Measurements from ENCODE around the gene COL26A1.

Gene COL26A1

GRCh38 chr7:101591504-101591903 is 228.8 kb downstream of the COL26A1 start:
- Histone ChIP-seq H3K36me3 (ENCODE audit: insufficient read depth, low read length) (no peaks in the 10 kb centered on the region), H3K4me3 (no peak overlapping the region), H3K9ac (ENCODE audit: insufficient read length) (no peak overlapping the region), H3K27ac (no peak overlapping the region), H3K9me3 (ENCODE audit: low read depth, low read length) (no peaks in the 10 kb centered on the region)
- no peak for DNase-seq (ENCODE audit: low read depth, low spot score)
- no peak for TF ChIP-seq FOXP2 (optimal IDR thresholded peaks at IDR 0.05; ENCODE audit: control extremely low read depth, extremely low read length, insufficient read depth)
- no peak for TF ChIP-seq POLR2AphosphoS5 (IDR thresholded peaks at IDR 0.05; ENCODE audit: borderline replicate concordance, low read depth, low read length)
- no peak for TF ChIP-seq EZH2 (IDR thresholded peaks at IDR 0.05)

DNA sequence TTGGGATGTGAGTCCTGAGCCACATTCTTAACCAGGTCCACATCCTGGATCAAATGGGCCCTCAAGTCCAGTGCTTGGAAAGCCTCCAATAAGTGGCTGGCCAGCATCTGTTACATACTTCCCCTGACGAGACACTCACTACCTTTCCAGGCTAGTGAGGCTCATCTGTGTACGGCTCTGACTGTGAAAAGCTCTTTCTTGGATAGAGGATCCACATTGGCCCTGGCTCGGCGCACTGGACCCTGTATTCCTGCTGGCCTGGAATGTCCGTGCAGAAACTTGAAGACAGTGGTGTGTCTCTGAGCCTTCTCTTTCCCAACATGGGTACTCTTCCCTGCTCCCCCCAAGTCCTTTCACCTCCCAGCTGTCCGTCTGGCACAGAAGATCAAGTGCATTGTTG is 230.9 kb downstream of the COL26A1 start:
- no peaks in the 10 kb centered on the region for H3K9me3 ChIP-seq (ENCODE audit: low read depth, low read length)
- DNase-seq (ENCODE audit: low read depth, low spot score) = no peak
- no peaks in the 10 kb centered on the region for H3K36me3 ChIP-seq (ENCODE audit: insufficient read depth, low read length)
- H3K4me3 ChIP-seq = no peak overlapping the region
- H3K9ac ChIP-seq (ENCODE audit: insufficient read length) = no peak overlapping the region
- no peak overlapping the region for H3K27ac ChIP-seq
- TF ChIP-seq POLR2AphosphoS5 (IDR thresholded peaks at IDR 0.05; ENCODE audit: borderline replicate concordance, low read depth, low read length) (no peak), EZH2 (IDR thresholded peaks at IDR 0.05) (no peak), FOXP2 (optimal IDR thresholded peaks at IDR 0.05; ENCODE audit: control extremely low read depth, extremely low read length, insufficient read depth) (no peak)

- no peaks in the 10 kb centered on the region for H3K36me3 ChIP-seq (ENCODE audit: insufficient read depth, low read length)
- DNase-seq (ENCODE audit: low read depth, low spot score) = no peak
- no peak overlapping the region for H3K27ac ChIP-seq
- H3K9me3 ChIP-seq (ENCODE audit: low read depth, low read length) = no peaks in the 10 kb centered on the region
- TF ChIP-seq EZH2 (IDR thresholded peaks at IDR 0.05) = no peak
- no peak for TF ChIP-seq POLR2AphosphoS5 (IDR thresholded peaks at IDR 0.05; ENCODE audit: borderline replicate concordance, low read depth, low read length)
- no peak for TF ChIP-seq FOXP2 (optimal IDR thresholded peaks at IDR 0.05; ENCODE audit: control extremely low read depth, extremely low read length, insufficient read depth)
- H3K9ac ChIP-seq (ENCODE audit: insufficient read length) = no peak overlapping the region
- no peak overlapping the region for H3K4me3 ChIP-seq
Measured at GRCh38 chr7:101594790-101595189, 232.1 kb downstream of the COL26A1 start.

DNA sequence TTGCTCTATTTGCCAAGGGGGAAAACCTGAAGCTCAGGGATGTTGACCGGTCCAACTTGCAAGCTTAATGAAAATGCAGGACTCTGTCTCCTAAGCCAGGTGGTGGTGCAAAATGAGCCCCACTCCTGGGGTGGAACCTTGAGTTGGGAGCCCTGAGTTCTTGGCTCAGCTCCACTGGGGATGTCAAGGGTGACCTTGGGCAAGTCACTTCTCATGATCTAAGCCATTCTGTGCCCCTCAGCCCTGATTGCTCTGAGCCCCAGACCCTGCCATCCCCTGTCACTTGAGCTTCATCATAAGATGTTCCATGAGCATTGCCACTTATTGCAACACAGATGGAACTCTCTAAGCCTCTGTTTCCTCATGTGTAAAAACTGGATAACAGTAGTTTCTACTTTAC is 232.6 kb downstream of the COL26A1 start:
- no peak overlapping the region for H3K27ac ChIP-seq
- H3K9ac ChIP-seq (ENCODE audit: insufficient read length) = no peak overlapping the region
- H3K4me3 ChIP-seq = no peak overlapping the region
- TF ChIP-seq FOXP2 (optimal IDR thresholded peaks at IDR 0.05; ENCODE audit: control extremely low read depth, extremely low read length, insufficient read depth) = no peak
- no peak for TF ChIP-seq EZH2 (IDR thresholded peaks at IDR 0.05)
- no peak for TF ChIP-seq POLR2AphosphoS5 (IDR thresholded peaks at IDR 0.05; ENCODE audit: borderline replicate concordance, low read depth, low read length)
- H3K36me3 ChIP-seq (ENCODE audit: insufficient read depth, low read length) = no peaks in the 10 kb centered on the region
- H3K9me3 ChIP-seq (ENCODE audit: low read depth, low read length) = no peaks in the 10 kb centered on the region
- no peak for DNase-seq (ENCODE audit: low read depth, low spot score)

- Histone ChIP-seq H3K27ac (no peak overlapping the region), H3K36me3 (ENCODE audit: insufficient read depth, low read length) (no peaks in the 10 kb centered on the region), H3K4me3 (no peak overlapping the region), H3K9me3 (ENCODE audit: low read depth, low read length) (no peaks in the 10 kb centered on the region), H3K9ac (ENCODE audit: insufficient read length) (no peak overlapping the region)
- no peak for DNase-seq (ENCODE audit: low read depth, low spot score)
- TF ChIP-seq POLR2AphosphoS5 (IDR thresholded peaks at IDR 0.05; ENCODE audit: borderline replicate concordance, low read depth, low read length) = no peak
- no peak for TF ChIP-seq EZH2 (IDR thresholded peaks at IDR 0.05)
- no peak for TF ChIP-seq FOXP2 (optimal IDR thresholded peaks at IDR 0.05; ENCODE audit: control extremely low read depth, extremely low read length, insufficient read depth)
Measured at GRCh38 chr7:101595766-101596537, 233.3 kb downstream of the COL26A1 start.

- H3K4me3 ChIP-seq = no peak overlapping the region
- no peaks in the 10 kb centered on the region for H3K9me3 ChIP-seq (ENCODE audit: low read depth, low read length)
- H3K27ac ChIP-seq = no peak overlapping the region
- no peak for TF ChIP-seq POLR2AphosphoS5 (IDR thresholded peaks at IDR 0.05; ENCODE audit: borderline replicate concordance, low read depth, low read length)
- TF ChIP-seq EZH2 (IDR thresholded peaks at IDR 0.05) = no peak
- TF ChIP-seq FOXP2 (optimal IDR thresholded peaks at IDR 0.05; ENCODE audit: control extremely low read depth, extremely low read length, insufficient read depth) = no peak
- H3K9ac ChIP-seq (ENCODE audit: insufficient read length) = no peak overlapping the region
- no peaks in the 10 kb centered on the region for H3K36me3 ChIP-seq (ENCODE audit: insufficient read depth, low read length)
- DNase-seq (ENCODE audit: low read depth, low spot score) = no peak
Measured at GRCh38 chr7:101596898-101597297, 234.2 kb downstream of the COL26A1 start.

DNA sequence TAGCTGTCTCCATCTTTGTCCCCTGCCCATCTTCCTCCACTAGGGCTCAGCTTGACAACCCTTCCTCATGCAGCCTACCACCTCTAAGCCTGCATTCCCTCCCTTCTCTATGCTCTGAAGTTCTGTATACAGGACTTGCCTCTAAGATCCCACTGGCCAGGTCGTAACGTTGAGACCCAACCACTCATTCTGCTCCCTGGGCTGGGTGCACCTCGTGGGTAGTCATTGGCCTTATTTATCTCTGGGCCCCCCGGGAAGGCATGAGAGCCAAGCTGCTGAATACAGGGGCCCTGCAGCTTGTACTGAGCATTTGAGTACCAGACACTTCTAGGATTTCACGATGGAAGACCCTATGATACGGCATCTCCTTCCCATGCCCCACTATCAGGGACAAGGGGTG is 235.3 kb downstream of the COL26A1 start:
- no peak for DNase-seq (ENCODE audit: low read depth, low spot score)
- H3K36me3 ChIP-seq (ENCODE audit: insufficient read depth, low read length) = no peaks in the 10 kb centered on the region
- no peak for TF ChIP-seq POLR2AphosphoS5 (IDR thresholded peaks at IDR 0.05; ENCODE audit: borderline replicate concordance, low read depth, low read length)
- TF ChIP-seq EZH2 (IDR thresholded peaks at IDR 0.05) = no peak
- no peak for TF ChIP-seq FOXP2 (optimal IDR thresholded peaks at IDR 0.05; ENCODE audit: control extremely low read depth, extremely low read length, insufficient read depth)
- H3K4me3 ChIP-seq = no peak overlapping the region
- no peak overlapping the region for H3K9ac ChIP-seq (ENCODE audit: insufficient read length)
- H3K27ac ChIP-seq = no peak overlapping the region
- no peaks in the 10 kb centered on the region for H3K9me3 ChIP-seq (ENCODE audit: low read depth, low read length)

- Histone ChIP-seq H3K9me3 (ENCODE audit: low read depth, low read length) (no peaks in the 10 kb centered on the region), H3K36me3 (ENCODE audit: insufficient read depth, low read length) (no peaks in the 10 kb centered on the region), H3K27ac (no peak overlapping the region), H3K9ac (ENCODE audit: insufficient read length) (no peak overlapping the region), H3K4me3 (no peak overlapping the region)
- no peak for TF ChIP-seq EZH2 (IDR thresholded peaks at IDR 0.05)
- no peak for TF ChIP-seq FOXP2 (optimal IDR thresholded peaks at IDR 0.05; ENCODE audit: control extremely low read depth, extremely low read length, insufficient read depth)
- TF ChIP-seq POLR2AphosphoS5 (IDR thresholded peaks at IDR 0.05; ENCODE audit: borderline replicate concordance, low read depth, low read length) = no peak
- DNase-seq (ENCODE audit: low read depth, low spot score) = no peak
Measured at GRCh38 chr7:101598422-101598985, 235.8 kb downstream of the COL26A1 start.

Data from SK-N-MC (cell line).